Measurements from ENCODE around the gene STK16. TPM values are rescaled to one million over a fixed set of nuclear protein-coding genes. Genes with fewer than 3 reads are reported as not detected.

STK16 gene
- total and polyA plus RNA-seq, 4 donors: 19.7 to 37.2 (median 24.7) TPM

- ATAC-seq (ENCODE audit: low FRiP score) (peak; percentile 72), DNase-seq (peak; percentile 82 to 92)
- intact Hi-C loops (cut with DNase I): loop anchor here (1.0 to 2.0 kb wide), 3 partner anchors 16 to 25 kb away; partner anchors contain the start of genes TUBA4A (in 1 of the 2) and TUBA4B (in 1 of the 2)
- H3K27me3 ChIP-seq (ENCODE audit: control insufficient read depth in 1 of 2, insufficient read depth in 2 of 2, low read length in 1 of 2): no peaks in the 10 kb centered on the region
- H3K27ac ChIP-seq (ENCODE audit: low read depth in 1 of 2, low read length in 2 of 2): peak overlapping the region; percentile 53 to 76
- peaks cover 0 to 4% of the 10 kb centered on the region in 2 donors for H3K4me1 ChIP-seq (ENCODE audit: control insufficient read depth in 1 of 2, insufficient read depth in 2 of 2, low read length in 2 of 2)
- no peaks in the 10 kb centered on the region for H3K9me3 ChIP-seq (ENCODE audit: control insufficient read depth, low read length)
- H3K36me3 ChIP-seq (ENCODE audit: control insufficient read depth in 1 of 2, insufficient read depth in 2 of 2, low read length in 1 of 2): no peaks in the 10 kb centered on the region
- 23% methylated on average over 25 of the region's 25 CpGs for WGBS, 2 donors
- H3K4me3 ChIP-seq (ENCODE audit: low read length in 2 of 2): no peak overlapping the region
These were observed 32.7 kb downstream of the STK16 start for GRCh38 chr2:219277703-219278654.

- H3K4me1 ChIP-seq (ENCODE audit: control insufficient read depth in 1 of 2, insufficient read depth in 2 of 2, low read length in 2 of 2): peaks cover 0 to 4% of the 10 kb centered on the region in 2 donors
- WGBS, 2 donors: 14% methylated on average over 9 of the region's 9 CpGs
- ATAC-seq (ENCODE audit: low FRiP score) (no peak), DNase-seq (no peak)
- intact Hi-C loops (cut with DNase I): loop anchor here (1.0 to 2.0 kb wide), 4 partner anchors 11 to 49 kb away; partner anchors contain the start of genes ANKZF1 (in 1 of the 2), ATG9A (in 1 of the 2), TUBA4A (in 1 of the 2) and TUBA4B (in 1 of the 2)
- H3K4me3 ChIP-seq (ENCODE audit: low read length in 2 of 2): peak overlapping the region in 1 of 2 donors; percentile 22
- H3K27ac ChIP-seq (ENCODE audit: low read depth in 1 of 2, low read length in 2 of 2): peak overlapping the region; percentile 53 to 76
- H3K9me3 ChIP-seq (ENCODE audit: control insufficient read depth, low read length): no peaks in the 10 kb centered on the region
- H3K36me3 ChIP-seq (ENCODE audit: control insufficient read depth in 1 of 2, insufficient read depth in 2 of 2, low read length in 1 of 2): peaks cover 0 to 3% of the 10 kb centered on the region in 2 donors
- no peaks in the 10 kb centered on the region for H3K27me3 ChIP-seq (ENCODE audit: control insufficient read depth in 1 of 2, insufficient read depth in 2 of 2, low read length in 1 of 2)
These were observed 33.4 kb downstream of the STK16 start for GRCh38 chr2:219278655-219279150.

- H3K9me3 ChIP-seq (ENCODE audit: control insufficient read depth, low read length): no peaks in the 10 kb centered on the region
These were observed 34.1 kb downstream of the STK16 start, which contains the start of gene DNAJB2 for GRCh38 chr2:219279151-219279915. DNAJB2 (plus strand) TSS chr2:219279366; CDS start chr2:219279834, 468 bp downstream.

DNA sequence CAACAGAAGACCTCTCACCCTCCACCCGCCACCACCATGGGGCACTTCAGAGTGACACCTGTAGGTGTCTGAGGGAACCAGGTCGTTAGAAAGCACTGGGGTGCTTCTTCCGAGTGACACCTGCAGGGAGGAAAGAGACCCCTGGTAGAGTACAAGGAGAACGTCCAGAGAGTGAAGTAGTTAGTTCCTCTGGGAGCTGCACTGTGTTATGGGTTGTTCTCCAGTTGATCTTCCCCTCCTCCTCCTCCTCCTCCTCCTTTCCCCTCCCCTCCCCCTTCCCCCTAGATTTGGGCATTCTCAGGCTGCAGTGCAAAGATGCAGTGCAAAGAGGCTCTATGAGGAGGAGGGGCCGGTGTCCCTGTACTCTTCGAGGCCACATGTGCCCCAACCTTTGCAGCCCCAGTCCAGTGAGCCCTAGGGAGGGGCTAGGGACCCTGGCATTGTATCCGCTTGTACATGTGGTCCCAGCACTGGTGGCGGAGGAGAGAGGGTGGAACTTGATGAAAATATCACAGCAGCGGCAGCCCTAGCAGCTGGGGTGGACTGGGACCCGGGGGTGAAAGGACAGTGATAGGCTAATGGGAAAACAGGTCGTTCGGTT is 34.7 kb downstream of the STK16 start:
- peak overlapping the region; percentile 45 to 46 for H3K4me3 ChIP-seq (ENCODE audit: low read length in 2 of 2)
- H3K27ac ChIP-seq (ENCODE audit: low read depth in 1 of 2, low read length in 2 of 2): peak overlapping the region in 1 of 2 donors; percentile 46
- peaks cover 0 to 4% of the 10 kb centered on the region in 2 donors for H3K4me1 ChIP-seq (ENCODE audit: control insufficient read depth in 1 of 2, insufficient read depth in 2 of 2, low read length in 2 of 2)
- H3K27me3 ChIP-seq (ENCODE audit: control insufficient read depth in 1 of 2, insufficient read depth in 2 of 2, low read length in 1 of 2): no peaks in the 10 kb centered on the region
- H3K36me3 ChIP-seq (ENCODE audit: control insufficient read depth in 1 of 2, insufficient read depth in 2 of 2, low read length in 1 of 2): peaks cover 0 to 6% of the 10 kb centered on the region in 2 donors
- ATAC-seq (ENCODE audit: low FRiP score) (no peak), DNase-seq (peak in 1 of 2 donors; percentile 68)
- WGBS, 2 donors: 29 to 30% methylated on average over 12 of the region's 12 CpGs
- intact Hi-C loops (cut with DNase I): loop anchor here (1.0 to 2.0 kb wide), 3 partner anchors 9 to 51 kb away; partner anchors contain the start of genes ANKZF1 (in 1 of the 2), ATG9A (in 1 of the 2), TUBA4A (in 1 of the 2) and TUBA4B (in 1 of the 2)
- H3K9me3 ChIP-seq (ENCODE audit: control insufficient read depth, low read length): no peaks in the 10 kb centered on the region

More at GRCh38 chr2:219279151-219279915, 34.1 kb downstream of the STK16 start, which contains the start of gene DNAJB2:
- H3K27ac ChIP-seq (ENCODE audit: low read depth in 1 of 2, low read length in 2 of 2): peak within 1 kb of the TSS; percentile 53 to 76
- H3K4me1 ChIP-seq (ENCODE audit: control insufficient read depth in 1 of 2, insufficient read depth in 2 of 2, low read length in 2 of 2): peaks cover 0 to 4% of the 10 kb centered on the region in 2 donors
- intact Hi-C loops (cut with DNase I): loop anchor here (1.0 to 2.0 kb wide), 3 partner anchors 10 to 50 kb away; partner anchors contain the start of genes ANKZF1 (in 1 of the 2), ATG9A (in 1 of the 2), TUBA4A (in 1 of the 2) and TUBA4B (in 1 of the 2)
- ATAC-seq (ENCODE audit: low FRiP score) (peak; percentile 97), DNase-seq (peak; percentile 100)
- no peaks in the 10 kb centered on the region for H3K27me3 ChIP-seq (ENCODE audit: control insufficient read depth in 1 of 2, insufficient read depth in 2 of 2, low read length in 1 of 2)
- 0 to 1% methylated on average over 48 to 65 of the region's 65 CpGs for WGBS, 2 donors
- peak within 1 kb of the TSS; percentile 45 to 46 for H3K4me3 ChIP-seq (ENCODE audit: low read length in 2 of 2)
- H3K36me3 ChIP-seq (ENCODE audit: control insufficient read depth in 1 of 2, insufficient read depth in 2 of 2, low read length in 1 of 2): peaks cover 0 to 3% of the 10 kb centered on the region in 2 donors

GRCh38 chr2:219280651-219281050 is 35.4 kb downstream of the STK16 start:
- H3K36me3 ChIP-seq (ENCODE audit: control insufficient read depth in 1 of 2, insufficient read depth in 2 of 2, low read length in 1 of 2): peaks cover 0 to 8% of the 10 kb centered on the region in 2 donors
- ATAC-seq (ENCODE audit: low FRiP score) (no peak), DNase-seq (peak in 1 of 2 donors; percentile 25)
- no peak overlapping the region for H3K4me3 ChIP-seq (ENCODE audit: low read length in 2 of 2)
- intact Hi-C loops (cut with DNase I): no loop called here
- WGBS, 2 donors: 87 to 89% methylated on average over 4 of the region's 4 CpGs
- H3K27me3 ChIP-seq (ENCODE audit: control insufficient read depth in 1 of 2, insufficient read depth in 2 of 2, low read length in 1 of 2): no peaks in the 10 kb centered on the region
- H3K4me1 ChIP-seq (ENCODE audit: control insufficient read depth in 1 of 2, insufficient read depth in 2 of 2, low read length in 2 of 2): peaks cover 0 to 4% of the 10 kb centered on the region in 2 donors
- H3K9me3 ChIP-seq (ENCODE audit: control insufficient read depth, low read length): no peaks in the 10 kb centered on the region
- no peak overlapping the region for H3K27ac ChIP-seq (ENCODE audit: low read depth in 1 of 2, low read length in 2 of 2)

DNA sequence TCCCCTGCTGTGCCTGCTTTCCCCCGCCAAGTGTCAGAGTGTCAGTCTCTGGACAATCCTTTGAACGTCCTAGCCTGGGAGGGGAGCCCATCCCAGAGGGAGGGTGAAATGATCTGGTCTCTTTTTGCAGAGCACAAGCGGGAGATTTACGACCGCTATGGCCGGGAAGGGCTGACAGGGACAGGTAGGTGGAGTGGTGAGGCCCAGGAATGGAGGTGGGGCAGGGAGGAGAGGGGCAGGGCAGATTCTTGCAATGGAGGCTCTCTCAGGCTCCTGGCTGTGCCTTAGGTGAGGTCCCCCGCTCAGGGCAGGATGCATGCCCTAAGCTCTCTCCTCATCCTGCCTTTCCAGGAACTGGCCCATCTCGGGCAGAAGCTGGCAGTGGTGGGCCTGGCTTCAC is 36.3 kb downstream of the STK16 start:
- Histone ChIP-seq H3K4me1 (ENCODE audit: control insufficient read depth in 1 of 2, insufficient read depth in 2 of 2, low read length in 2 of 2) (peaks cover 0 to 4% of the 10 kb centered on the region in 2 donors), H3K27me3 (ENCODE audit: control insufficient read depth in 1 of 2, insufficient read depth in 2 of 2, low read length in 1 of 2) (no peaks in the 10 kb centered on the region), H3K27ac (ENCODE audit: low read depth in 1 of 2, low read length in 2 of 2) (no peak overlapping the region), H3K4me3 (ENCODE audit: low read length in 2 of 2) (no peak overlapping the region), H3K9me3 (ENCODE audit: control insufficient read depth, low read length) (no peaks in the 10 kb centered on the region), H3K36me3 (ENCODE audit: control insufficient read depth in 1 of 2, insufficient read depth in 2 of 2, low read length in 1 of 2) (peaks cover 0 to 8% of the 10 kb centered on the region in 2 donors)
- intact Hi-C loops (cut with DNase I): no loop called here
- no peak for DNase-seq
- no peak for ATAC-seq (ENCODE audit: low FRiP score)
- 82 to 83% methylated on average over 8 of the region's 8 CpGs for WGBS, 2 donors

GRCh38 chr2:219282375-219282774 is 37.1 kb downstream of the STK16 start:
- Histone ChIP-seq H3K4me1 (ENCODE audit: control insufficient read depth in 1 of 2, insufficient read depth in 2 of 2, low read length in 2 of 2) (peaks cover 0 to 4% of the 10 kb centered on the region in 2 donors), H3K27me3 (ENCODE audit: control insufficient read depth in 1 of 2, insufficient read depth in 2 of 2, low read length in 1 of 2) (no peaks in the 10 kb centered on the region), H3K27ac (ENCODE audit: low read depth in 1 of 2, low read length in 2 of 2) (no peak overlapping the region), H3K4me3 (ENCODE audit: low read length in 2 of 2) (no peak overlapping the region), H3K9me3 (ENCODE audit: control insufficient read depth, low read length) (no peaks in the 10 kb centered on the region), H3K36me3 (ENCODE audit: control insufficient read depth in 1 of 2, insufficient read depth in 2 of 2, low read length in 1 of 2) (peaks cover 0 to 8% of the 10 kb centered on the region in 2 donors)
- 88 to 89% methylated on average over 5 of the region's 5 CpGs for WGBS, 2 donors
- intact Hi-C loops (cut with DNase I): no loop called here
- ATAC-seq (ENCODE audit: low FRiP score) (no peak), DNase-seq (no peak)
